GM12891 (cell line): ENCODE measurements around the gene SORCS2.

Experiments used
- POLR2A ChIP-seq: IDR thresholded peaks from 2 replicates; pipeline ENCODE4 v1.6.1; 2011; ENCODE audit warnings: low read depth, low read length, control low read depth
- POLR2AphosphoS5 ChIP-seq: IDR thresholded peaks from 2 replicates; pipeline ENCODE4 v1.6.1; 2011; ENCODE audit warnings: low read depth, low read length, control low read depth
- SPI1 ChIP-seq: IDR thresholded peaks from 2 replicates; pipeline ENCODE4 v1.6.1; 2011; ENCODE audit warnings: low read depth, low read length, control low read depth

DNA sequence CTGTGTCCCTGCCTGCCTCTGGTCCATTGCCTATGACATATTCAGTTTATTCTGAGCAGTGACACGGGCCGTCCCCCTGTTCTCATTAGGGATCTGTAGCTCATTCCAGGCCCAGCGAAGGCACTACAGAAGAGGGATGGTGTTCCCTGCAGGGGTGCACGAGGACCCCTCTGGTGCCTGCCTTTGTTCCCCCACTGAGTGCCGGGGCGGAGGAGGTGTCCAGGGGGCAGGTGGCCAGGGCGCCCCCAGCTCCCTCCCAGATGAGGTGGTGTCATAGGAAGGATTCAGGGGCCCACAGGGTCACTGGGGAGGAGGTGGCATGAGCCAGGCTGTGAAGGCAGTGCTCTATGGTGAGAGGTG lies 61.0 kb downstream of the SORCS2 start:
- TF ChIP-seq POLR2A (no peak), POLR2AphosphoS5 (no peak), SPI1 (no peak)
